Limb (tissue), 2 donors: ENCODE results near the gene UQCRC1.
"Not testable (repeated sequence)": the region's sequence is repeated elsewhere in the genome, so short reads cannot be mapped to it uniquely, and the experiment has no call there.

Source experiments
- DNase-seq, 2 donors: peaks; one replicate each; pipeline ENCODE4 v3.0.0-alpha.2; 2016; ENCODE audit errors: extremely low spot score in 2 of 2

The UQCRC1 gene

GRCh38 chr3:48555949-48556795 lies 53.3 kb downstream of the UQCRC1 start:
- DNase-seq, result no peak

GRCh38 chr3:48555231-48555948 lies 54.1 kb downstream of the UQCRC1 start:
- peak in 1 of 2 donors; percentile 24 for DNase-seq

GRCh38 chr3:48553886-48554845 lies 55.3 kb downstream of the UQCRC1 start:
- no peak for DNase-seq

DNA sequence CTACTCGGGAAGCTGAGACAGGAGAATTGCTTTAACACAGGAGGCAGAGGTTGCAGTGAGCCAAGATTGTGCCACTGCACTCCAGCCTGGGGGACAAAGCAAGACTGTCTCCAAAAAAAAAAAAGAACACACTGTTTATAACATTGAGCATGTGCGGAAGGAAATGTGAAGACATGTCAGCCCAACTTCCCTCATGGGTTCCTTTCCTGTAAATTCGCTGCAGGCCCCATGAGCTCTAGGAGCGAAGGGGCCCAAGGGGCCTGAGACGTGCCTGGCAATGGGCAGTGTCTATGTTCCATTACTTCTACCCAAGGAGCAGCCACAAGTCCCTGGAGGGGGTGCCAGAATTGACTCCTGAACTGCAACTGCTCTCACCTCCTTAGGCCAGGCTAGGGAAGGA lies 56.1 kb downstream of the UQCRC1 start:
- no peak for DNase-seq

DNA sequence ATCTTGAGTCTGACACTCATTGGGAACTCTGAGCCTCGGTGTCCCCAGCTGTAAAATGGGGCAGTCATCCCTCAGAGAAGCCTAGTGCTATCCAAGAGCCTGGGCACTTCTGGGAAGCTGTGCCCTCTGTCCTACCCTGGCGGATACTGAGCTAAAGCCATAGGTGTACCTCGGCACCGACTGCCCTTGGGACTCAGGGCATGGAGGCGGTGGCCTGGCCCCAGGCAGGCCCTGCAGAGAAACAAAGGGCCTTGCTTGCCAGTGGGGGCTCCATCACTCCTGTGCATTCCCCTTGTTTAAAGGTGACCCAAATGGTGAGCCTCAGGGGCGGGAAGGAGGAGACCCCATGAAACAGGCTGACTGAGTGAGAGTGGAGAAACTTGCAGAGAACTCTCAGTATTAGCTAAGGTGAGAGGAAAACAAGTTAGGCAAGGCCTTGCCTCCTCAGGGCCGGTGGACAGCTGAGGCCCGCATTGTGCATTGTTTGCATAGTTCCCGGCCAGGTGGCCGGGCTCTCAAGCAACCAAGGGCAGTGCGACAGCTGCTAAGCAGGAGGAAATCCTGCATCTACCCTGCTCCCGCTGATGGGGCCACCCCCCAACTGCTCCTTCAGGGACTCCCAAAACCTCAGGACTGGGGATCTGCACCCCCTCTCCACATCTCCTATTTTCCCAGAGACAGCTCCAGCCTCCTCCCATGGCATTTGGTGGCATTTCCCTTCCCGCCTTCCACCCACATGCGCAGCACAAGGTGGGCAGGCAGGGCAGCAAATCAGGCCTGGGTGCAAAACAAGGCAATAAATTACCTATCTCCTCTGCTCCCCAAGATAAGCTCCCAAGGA lies 57.1 kb downstream of the UQCRC1 start:
- peak in 1 of 2 donors; percentile 26 for DNase-seq

DNA sequence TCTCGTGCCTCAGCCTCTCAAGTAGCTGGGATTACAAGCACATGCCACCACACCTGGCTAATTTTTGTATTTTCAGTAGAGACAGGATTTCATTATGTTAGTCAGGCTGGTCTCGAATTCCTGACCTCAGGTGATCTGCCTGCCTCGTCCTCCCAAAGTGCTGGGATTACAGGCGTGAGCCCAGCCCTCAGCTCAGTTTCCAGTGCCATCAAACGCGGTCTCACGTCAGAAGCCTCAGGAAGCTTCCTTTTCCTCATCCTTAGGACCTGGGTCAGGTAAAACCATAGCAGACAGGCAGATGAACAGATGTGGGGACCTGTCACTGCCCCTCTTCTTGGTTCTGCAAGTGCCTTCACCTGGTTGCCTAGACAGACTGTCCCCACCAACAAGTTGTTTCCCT lies 57.8 kb downstream of the UQCRC1 start:
- not testable (repeated sequence) for DNase-seq
